ENCODE data around the gene AHNAK. TPM values are rescaled to one million over a fixed set of nuclear protein-coding genes. Genes with fewer than 3 reads are reported as not detected.
"Not testable (repeated sequence)": the region's sequence is repeated elsewhere in the genome, so short reads cannot be mapped to it uniquely, and the experiment has no call there.

Gene AHNAK
- total and polyA plus RNA-seq, 2 donors (not counting 1 experiment from before 2014, with no cell fraction given), result 220 to 762 TPM

- Histone ChIP-seq H4K20me1 (ENCODE audit: control insufficient read depth, extremely low read depth, insufficient read depth, low read length) (no peaks in the 10 kb centered on the region), H3K36me3 (ENCODE audit: control insufficient read depth, insufficient read depth, low read length) (no peaks in the 10 kb centered on the region), H3K79me2 (ENCODE audit: control insufficient read depth, insufficient read depth, low read length) (no peaks in the 10 kb centered on the region), H3K9me3 (ENCODE audit: control insufficient read depth, insufficient read depth, low read depth, low read length) (no peaks in the 10 kb centered on the region), H3K27ac (ENCODE audit: insufficient read depth, low read length) (no peak overlapping the region), H3K27me3 (ENCODE audit: control insufficient read depth, insufficient read depth, low read length) (no peaks in the 10 kb centered on the region), H3K9ac (ENCODE audit: insufficient read depth, low read length) (no peak overlapping the region), H3K4me1 (ENCODE audit: control insufficient read depth, extremely low read depth, insufficient read depth, low read length) (no peaks in the 10 kb centered on the region), H3K4me3 (replicated peaks in 1 of 4; ENCODE audit: control extremely low read depth in 1 of 4, insufficient read depth in 1 of 4, low read depth in 3 of 4, low read length in 4 of 4) (no peak overlapping the region), H2AFZ (ENCODE audit: low read length) (no peak overlapping the region), H3K4me2 (ENCODE audit: extremely low read depth, insufficient read depth, low read length) (no peak overlapping the region)
- TF ChIP-seq CTCF (conservative IDR thresholded peaks at IDR 0.05 in 1 of 2, IDR thresholded peaks at IDR 0.05 in 1 of 2; ENCODE audit: low read depth in 1 of 2, low read length in 2 of 2) (no peak), EZH2 (IDR thresholded peaks at IDR 0.05; ENCODE audit: low read length, missing control alignments) (no peak)
- DNase-seq (ENCODE audit: low read depth in 2 of 2), result no peak
These were observed 95.9 kb downstream of the AHNAK start for GRCh38 chr11:62450543-62451240.

GRCh38 chr11:62449912-62450311 lies 96.7 kb downstream of the AHNAK start:
- not testable (repeated sequence) for H3K4me3 ChIP-seq (replicated peaks in 1 of 4; ENCODE audit: control extremely low read depth in 1 of 4, insufficient read depth in 1 of 4, low read depth in 3 of 4, low read length in 4 of 4); H3K9me3 ChIP-seq (ENCODE audit: control insufficient read depth, insufficient read depth, low read depth, low read length); H4K20me1 ChIP-seq (ENCODE audit: control insufficient read depth, extremely low read depth, insufficient read depth, low read length); H3K4me1 ChIP-seq (ENCODE audit: control insufficient read depth, extremely low read depth, insufficient read depth, low read length); H2AFZ ChIP-seq (ENCODE audit: low read length); H3K79me2 ChIP-seq (ENCODE audit: control insufficient read depth, insufficient read depth, low read length); H3K4me2 ChIP-seq (ENCODE audit: extremely low read depth, insufficient read depth, low read length); H3K27me3 ChIP-seq (ENCODE audit: control insufficient read depth, insufficient read depth, low read length); DNase-seq (ENCODE audit: low read depth in 2 of 2); H3K27ac ChIP-seq (ENCODE audit: insufficient read depth, low read length); H3K36me3 ChIP-seq (ENCODE audit: control insufficient read depth, insufficient read depth, low read length); H3K9ac ChIP-seq (ENCODE audit: insufficient read depth, low read length)

GRCh38 chr11:62449451-62449851 lies 97.2 kb downstream of the AHNAK start:
- H3K4me1 ChIP-seq (ENCODE audit: control insufficient read depth, extremely low read depth, insufficient read depth, low read length), result peaks cover 8% of the 10 kb centered on the region
- no peak overlapping the region for H3K9ac ChIP-seq (ENCODE audit: insufficient read depth, low read length)
- no peak for TF ChIP-seq CTCF (conservative IDR thresholded peaks at IDR 0.05 in 1 of 2, IDR thresholded peaks at IDR 0.05 in 1 of 2; ENCODE audit: low read depth in 1 of 2, low read length in 2 of 2)
- TF ChIP-seq EZH2 (IDR thresholded peaks at IDR 0.05; ENCODE audit: low read length, missing control alignments), result no peak
- no peaks in the 10 kb centered on the region for H3K9me3 ChIP-seq (ENCODE audit: control insufficient read depth, insufficient read depth, low read depth, low read length)
- no peaks in the 10 kb centered on the region for H4K20me1 ChIP-seq (ENCODE audit: control insufficient read depth, extremely low read depth, insufficient read depth, low read length)
- no peaks in the 10 kb centered on the region for H3K36me3 ChIP-seq (ENCODE audit: control insufficient read depth, insufficient read depth, low read length)
- no peak for DNase-seq (ENCODE audit: low read depth in 2 of 2)
- no peak overlapping the region for H3K27ac ChIP-seq (ENCODE audit: insufficient read depth, low read length)
- H2AFZ ChIP-seq (ENCODE audit: low read length), result no peak overlapping the region
- H3K27me3 ChIP-seq (ENCODE audit: control insufficient read depth, insufficient read depth, low read length), result no peaks in the 10 kb centered on the region
- H3K4me3 ChIP-seq (replicated peaks in 1 of 4; ENCODE audit: control extremely low read depth in 1 of 4, insufficient read depth in 1 of 4, low read depth in 3 of 4, low read length in 4 of 4), result no peak overlapping the region
- H3K4me2 ChIP-seq (ENCODE audit: extremely low read depth, insufficient read depth, low read length), result no peak overlapping the region
- no peaks in the 10 kb centered on the region for H3K79me2 ChIP-seq (ENCODE audit: control insufficient read depth, insufficient read depth, low read length)

Measured in fibroblast of lung (primary cell).